Aorta (tissue), 5 donors: Measurements from ENCODE around the gene ZDHHC11. TPM values are rescaled to one million over a fixed set of nuclear protein-coding genes. Genes with fewer than 3 reads are reported as not detected.
"Not testable (repeated sequence)": the region's sequence is repeated elsewhere in the genome, so short reads cannot be mapped to it uniquely, and the experiment has no call there.

Experiments
- ATAC-seq: fragments of 200-7000 bp; cut with Tn5 transposase; one replicate; pipeline ENCODE4 v1.9.1; 2022; ENCODE audit warnings: moderate library complexity; ENCODE audit not compliant: low FRiP score
- DNase-seq, 2 donors: peaks; one replicate each; pipeline ENCODE4 v3.0.0-alpha.2; 2020
- H3K27ac ChIP-seq, 2 donors: one replicate each; pipeline ENCODE4 v1.5.1; 2013; ENCODE audit warnings: low read length in 2 of 2, mild to moderate bottlenecking in 2 of 2, moderate library complexity in 2 of 2, control low read depth in 1 of 2, inconsistent platforms in 1 of 2, low read depth in 1 of 2
- H3K27me3 ChIP-seq, 2 donors: one replicate each; pipeline ENCODE4 v1.6.1; 2013; ENCODE audit warnings: control low read depth in 1 of 2, low read length in 1 of 2, mild to moderate bottlenecking in 1 of 2, moderate library complexity in 1 of 2; ENCODE audit not compliant: insufficient read depth in 2 of 2, control insufficient read depth in 1 of 2
- H3K36me3 ChIP-seq, 2 donors: one replicate each; pipeline ENCODE4 v1.6.1; 2013; ENCODE audit warnings: control low read depth in 1 of 2, low read length in 1 of 2, mild to moderate bottlenecking in 1 of 2; ENCODE audit not compliant: insufficient read depth in 2 of 2, control insufficient read depth in 1 of 2
- H3K4me1 ChIP-seq, 2 donors: one replicate each; pipeline ENCODE4 v1.6.1; 2013; ENCODE audit warnings: low read length in 2 of 2, control low read depth in 1 of 2, mild to moderate bottlenecking in 1 of 2, moderate library complexity in 1 of 2; ENCODE audit not compliant: insufficient read depth in 2 of 2, control insufficient read depth in 1 of 2
- H3K4me3 ChIP-seq, 2 donors: one replicate each; pipeline ENCODE4 v1.5.1; 2013; ENCODE audit warnings: low read length in 2 of 2, control low read depth in 1 of 2, mild to moderate bottlenecking in 1 of 2
- H3K9me3 ChIP-seq: one replicate; pipeline ENCODE4 v1.6.1; 2013; ENCODE audit warnings: mild to moderate bottlenecking, low read length; ENCODE audit not compliant: control insufficient read depth
- WGBS, 2 donors: extraction: QIAGEN DNeasy Blood & Tissue Kit; methylation state at CpG; one replicate each; pipeline ENCODE4 v1.1.7; 2013; 5-methylcytosine and 5-hydroxymethylcytosine counted together
- intact Hi-C, 2 donors: fragments of 100-400 bp; cut with DNase I; formaldehyde crosslinking; loops; one replicate each; pipeline versions ENCODE4 v1.14.2 to v1.15.0; 2022
- polyA plus RNA-seq, 2 donors: library from polyadenylated mRNA; stranded (reverse); fragments of 200-250 nt; gene quantifications; one replicate each; pipeline ENCODE4 v1.2.3, GENCODE V29; 2013
- total RNA-seq, 2 donors: library from RNA; stranded (reverse); fragmentation: NEBNext Ultra II Directional; extraction: Animal tissue kit (Norgen Biotek cat#: 25700); gene quantifications; one replicate each; pipeline ENCODE4 v1.2.1, GENCODE V29; 2021
- donor health status: healthy with polysubstance abuse.
- donor health status: Bipolar disorder and iron deficiency.
- donor health status: DM: no; HTN: no; CAD: no.
- donor health status: DM: no; HTN: no; CAD: no.
- donor health status: DM: yes; HTN: yes; CAD: no.

Gene ZDHHC11
- total and polyA plus RNA-seq, 4 donors = 1.5 to 26.0 (median 6.2) TPM

- Histone ChIP-seq H3K27me3 (no peaks in the 10 kb centered on the region), H3K27ac (no peak overlapping the region), H3K4me3 (no peak overlapping the region), H3K4me1 (no peaks in the 10 kb centered on the region), H3K9me3 (no peaks in the 10 kb centered on the region), H3K36me3 (no peaks in the 10 kb centered on the region)
- 85 to 88% methylated on average over 15 of the region's 15 CpGs for WGBS, 2 donors
- no peak for ATAC-seq
- intact Hi-C loops = loop anchor here (2.0 kb wide), 1 partner anchor 89 kb away; no protein-coding TSS in a partner anchor
- peak; percentile 47 to 86 for DNase-seq
These were observed 93.3 kb downstream of the ZDHHC11 start for GRCh38 chr5:757346-757930.

DNA sequence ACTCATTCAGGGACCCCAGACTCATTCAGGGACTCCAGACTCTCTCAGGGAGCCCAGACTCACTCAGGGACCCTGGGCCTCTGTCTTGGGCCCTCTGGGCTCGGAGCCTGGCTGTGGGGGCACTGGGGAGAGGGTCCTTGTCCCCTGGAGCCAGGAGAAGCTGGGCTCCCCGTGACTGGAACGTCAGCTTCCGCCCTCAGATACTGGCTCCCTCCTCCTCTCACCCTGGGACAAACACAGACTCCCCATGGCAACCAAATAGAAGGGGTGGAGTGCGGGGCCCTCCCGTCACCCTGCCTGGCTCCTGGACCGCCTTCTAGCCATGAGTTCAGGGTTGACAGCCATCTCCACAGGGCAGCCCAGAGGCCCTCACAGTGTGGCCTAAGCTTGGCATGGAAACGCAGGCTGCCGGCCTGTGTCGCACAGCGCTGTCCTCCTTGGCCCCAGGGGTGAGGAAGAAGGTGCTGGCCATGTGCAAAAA, 93.9 kb downstream of the ZDHHC11 start:
- Histone ChIP-seq H3K27me3 (no peaks in the 10 kb centered on the region), H3K4me3 (no peak overlapping the region), H3K27ac (no peak overlapping the region), H3K4me1 (no peaks in the 10 kb centered on the region), H3K9me3 (no peaks in the 10 kb centered on the region), H3K36me3 (no peaks in the 10 kb centered on the region)
- WGBS, 2 donors = 54 to 71% methylated on average over 10 to 11 of the region's 11 CpGs
- peak; percentile 54 to 86 for DNase-seq
- intact Hi-C loops = loop anchor here (2.0 kb wide), 1 partner anchor 90 kb away; no protein-coding TSS in a partner anchor
- ATAC-seq = peak; percentile 52

GRCh38 chr5:756171-756570, 94.6 kb downstream of the ZDHHC11 start:
- Histone ChIP-seq H3K4me1 (no peaks in the 10 kb centered on the region), H3K27me3 (no peaks in the 10 kb centered on the region), H3K4me3 (no peak overlapping the region), H3K36me3 (no peaks in the 10 kb centered on the region), H3K27ac (no peak overlapping the region), H3K9me3 (no peaks in the 10 kb centered on the region)
- DNase-seq (peak; percentile 41 to 82), ATAC-seq (no peak)
- 92 to 93% methylated on average over 8 to 10 of the region's 10 CpGs for WGBS, 2 donors
- intact Hi-C loops = loop anchor here (2.0 kb wide), 1 partner anchor 91 kb away; no protein-coding TSS in a partner anchor

DNA sequence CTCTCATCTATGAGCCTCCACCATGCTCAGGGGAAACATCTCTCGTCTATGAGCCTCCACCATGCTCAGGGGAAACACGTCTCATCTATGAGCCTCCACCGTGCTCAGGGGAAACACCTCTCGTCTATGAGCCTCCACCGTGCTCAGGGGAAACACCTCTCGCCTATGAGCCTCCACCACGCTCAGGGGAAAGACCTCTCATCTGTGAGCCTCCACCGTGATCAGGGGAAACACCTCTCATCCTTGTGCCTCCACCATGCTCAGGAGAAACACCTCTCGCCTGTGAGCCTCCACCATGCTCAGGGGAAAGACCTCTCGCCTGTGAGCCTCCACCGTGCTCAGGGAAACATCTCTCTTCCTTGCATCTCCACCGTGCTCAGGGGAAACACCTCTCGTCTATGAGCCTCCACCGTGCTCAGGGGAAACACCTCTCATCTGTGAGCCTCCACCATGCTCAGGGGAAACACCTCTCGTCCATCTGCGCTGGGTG, 96.6 kb downstream of the ZDHHC11 start:
- H3K4me3 ChIP-seq, H3K9me3 ChIP-seq, H3K27me3 ChIP-seq, ATAC-seq, H3K36me3 ChIP-seq, H3K4me1 ChIP-seq, intact Hi-C loops, H3K27ac ChIP-seq: not testable (repeated sequence)
- peak; percentile 4 to 64 for DNase-seq
- WGBS, 2 donors = 63 to 88% methylated on average over 15 to 16 of the region's 16 CpGs

GRCh38 chr5:753567-754142, 97.1 kb downstream of the ZDHHC11 start:
- H3K27ac ChIP-seq, intact Hi-C loops, H3K27me3 ChIP-seq, H3K9me3 ChIP-seq, H3K36me3 ChIP-seq, H3K4me3 ChIP-seq, H3K4me1 ChIP-seq, ATAC-seq: not testable (repeated sequence)
- peak; percentile 21 to 67 for DNase-seq
- 80 to 84% methylated on average over 14 to 16 of the region's 19 CpGs for WGBS, 2 donors

GRCh38 chr5:752532-753115, 98.2 kb downstream of the ZDHHC11 start:
- H3K9me3 ChIP-seq, ATAC-seq, H3K4me3 ChIP-seq, intact Hi-C loops, H3K4me1 ChIP-seq, H3K36me3 ChIP-seq, H3K27me3 ChIP-seq, H3K27ac ChIP-seq: not testable (repeated sequence)
- WGBS, 2 donors = 70 to 76% methylated on average over 13 to 14 of the region's 20 CpGs
- DNase-seq = peak in 1 of 2 donors; percentile 60

DNA sequence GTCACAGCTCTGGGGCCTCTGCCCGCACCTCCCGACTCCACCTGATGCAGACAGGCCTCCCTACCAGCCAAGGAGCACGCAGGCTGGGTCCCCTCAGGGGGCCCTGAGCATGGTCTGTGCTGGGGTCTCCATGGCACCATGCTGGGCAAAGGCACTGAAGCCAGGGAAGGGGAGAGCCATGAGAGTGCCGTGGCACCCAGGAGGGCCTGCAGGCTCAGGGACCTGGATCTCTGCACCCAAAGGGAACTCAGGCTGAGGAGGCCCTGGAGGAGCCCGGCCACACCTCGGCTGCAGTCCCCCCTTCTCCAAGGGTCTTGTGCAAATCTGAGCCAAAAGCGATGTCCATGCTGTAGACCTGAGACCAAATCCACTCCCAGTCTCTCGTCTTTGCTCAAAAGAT, 98.8 kb downstream of the ZDHHC11 start:
- H3K27me3 ChIP-seq, intact Hi-C loops, ATAC-seq, H3K36me3 ChIP-seq, H3K4me1 ChIP-seq, H3K9me3 ChIP-seq, H3K27ac ChIP-seq, H3K4me3 ChIP-seq: not testable (repeated sequence)
- 93 to 95% methylated on average over 4 to 5 of the region's 8 CpGs for WGBS, 2 donors
- peak in 1 of 2 donors; percentile 45 for DNase-seq

GRCh38 chr5:751496-751895, 99.3 kb downstream of the ZDHHC11 start:
- H3K4me3 ChIP-seq = no peak overlapping the region
- no peaks in the 10 kb centered on the region for H3K4me1 ChIP-seq
- intact Hi-C loops = no loop called here
- peak; percentile 28 to 48 for DNase-seq
- no peaks in the 10 kb centered on the region for H3K36me3 ChIP-seq
- no peaks in the 10 kb centered on the region for H3K9me3 ChIP-seq
- ATAC-seq = no peak
- no peaks in the 10 kb centered on the region for H3K27me3 ChIP-seq
- H3K27ac ChIP-seq = no peak overlapping the region
- WGBS, 2 donors = 69 to 86% methylated on average over 2 to 11 of the region's 13 CpGs
